GM12872 (cell line): ENCODE data around the gene SPTBN4.

Experiments used
- TF ChIP-seq, protein P1 (sequence below): IDR thresholded peaks from 3 replicates; pipeline ENCODE4 v1.5.1; 2011; ENCODE audit warnings: low read depth, mild to moderate bottlenecking, low read length, moderate library complexity; ENCODE audit not compliant: insufficient read depth

Gene SPTBN4

DNA sequence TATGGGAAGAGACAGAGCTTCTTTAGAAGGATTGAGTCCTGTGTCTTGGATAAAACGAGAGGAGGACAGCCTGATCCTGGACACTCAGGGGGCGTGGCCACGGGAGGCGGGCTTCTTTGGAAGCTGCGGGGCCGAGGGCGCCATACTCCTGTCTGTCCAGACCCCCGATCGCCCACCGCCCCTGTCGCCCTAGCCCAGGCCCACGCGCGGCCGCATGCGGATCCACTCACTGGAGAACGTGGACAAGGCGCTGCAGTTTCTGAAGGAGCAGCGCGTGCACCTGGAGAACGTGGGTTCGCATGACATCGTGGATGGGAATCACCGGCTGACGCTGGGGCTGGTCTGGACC, 23.1 kb downstream of the SPTBN4 start:
- TF ChIP-seq, protein P1, sequence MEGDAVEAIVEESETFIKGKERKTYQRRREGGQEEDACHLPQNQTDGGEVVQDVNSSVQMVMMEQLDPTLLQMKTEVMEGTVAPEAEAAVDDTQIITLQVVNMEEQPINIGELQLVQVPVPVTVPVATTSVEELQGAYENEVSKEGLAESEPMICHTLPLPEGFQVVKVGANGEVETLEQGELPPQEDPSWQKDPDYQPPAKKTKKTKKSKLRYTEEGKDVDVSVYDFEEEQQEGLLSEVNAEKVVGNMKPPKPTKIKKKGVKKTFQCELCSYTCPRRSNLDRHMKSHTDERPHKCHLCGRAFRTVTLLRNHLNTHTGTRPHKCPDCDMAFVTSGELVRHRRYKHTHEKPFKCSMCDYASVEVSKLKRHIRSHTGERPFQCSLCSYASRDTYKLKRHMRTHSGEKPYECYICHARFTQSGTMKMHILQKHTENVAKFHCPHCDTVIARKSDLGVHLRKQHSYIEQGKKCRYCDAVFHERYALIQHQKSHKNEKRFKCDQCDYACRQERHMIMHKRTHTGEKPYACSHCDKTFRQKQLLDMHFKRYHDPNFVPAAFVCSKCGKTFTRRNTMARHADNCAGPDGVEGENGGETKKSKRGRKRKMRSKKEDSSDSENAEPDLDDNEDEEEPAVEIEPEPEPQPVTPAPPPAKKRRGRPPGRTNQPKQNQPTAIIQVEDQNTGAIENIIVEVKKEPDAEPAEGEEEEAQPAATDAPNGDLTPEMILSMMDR = no peak

DNA sequence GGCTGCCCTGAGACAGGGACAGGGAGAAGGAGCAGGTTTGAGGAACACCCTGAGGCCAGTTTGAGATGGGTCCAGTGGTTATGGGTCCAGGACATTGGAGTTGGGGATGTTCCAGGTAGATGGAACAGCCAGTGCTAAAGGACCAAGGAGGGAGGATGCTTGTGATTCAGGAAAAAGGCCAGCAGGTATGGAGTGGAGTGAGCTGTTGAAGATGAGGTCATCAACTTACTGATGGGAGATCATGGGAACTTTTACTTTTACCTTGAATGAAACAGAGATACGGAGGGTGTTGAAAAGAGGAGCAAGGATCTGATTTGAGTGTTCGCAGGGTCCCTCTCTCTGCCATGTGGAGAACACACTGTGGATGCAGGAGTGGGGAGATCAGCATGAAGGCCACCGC, 25.5 kb downstream of the SPTBN4 start:
- TF ChIP-seq, protein P1 = no peak

DNA sequence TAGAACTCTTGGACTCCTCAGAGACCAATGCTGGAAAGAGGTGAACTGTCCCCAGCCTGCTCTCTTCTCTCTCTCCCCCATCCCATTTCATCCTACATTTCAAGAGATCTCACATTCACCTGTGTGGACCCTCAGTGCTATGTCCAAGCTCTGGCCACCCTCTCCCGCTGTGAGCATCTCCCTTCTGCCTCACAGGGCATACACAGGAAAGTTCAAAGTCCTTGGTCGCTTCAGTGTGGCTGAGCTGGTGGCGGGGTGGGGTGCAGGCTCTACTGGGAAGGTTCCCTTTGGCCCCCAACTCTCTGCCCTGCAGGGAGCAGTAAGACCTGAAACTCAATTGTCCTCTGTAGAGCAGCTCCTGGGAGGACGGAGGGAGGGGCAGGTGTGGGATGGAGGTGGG, 27.0 kb downstream of the SPTBN4 start:
- TF ChIP-seq, protein P1 = no peak

DNA sequence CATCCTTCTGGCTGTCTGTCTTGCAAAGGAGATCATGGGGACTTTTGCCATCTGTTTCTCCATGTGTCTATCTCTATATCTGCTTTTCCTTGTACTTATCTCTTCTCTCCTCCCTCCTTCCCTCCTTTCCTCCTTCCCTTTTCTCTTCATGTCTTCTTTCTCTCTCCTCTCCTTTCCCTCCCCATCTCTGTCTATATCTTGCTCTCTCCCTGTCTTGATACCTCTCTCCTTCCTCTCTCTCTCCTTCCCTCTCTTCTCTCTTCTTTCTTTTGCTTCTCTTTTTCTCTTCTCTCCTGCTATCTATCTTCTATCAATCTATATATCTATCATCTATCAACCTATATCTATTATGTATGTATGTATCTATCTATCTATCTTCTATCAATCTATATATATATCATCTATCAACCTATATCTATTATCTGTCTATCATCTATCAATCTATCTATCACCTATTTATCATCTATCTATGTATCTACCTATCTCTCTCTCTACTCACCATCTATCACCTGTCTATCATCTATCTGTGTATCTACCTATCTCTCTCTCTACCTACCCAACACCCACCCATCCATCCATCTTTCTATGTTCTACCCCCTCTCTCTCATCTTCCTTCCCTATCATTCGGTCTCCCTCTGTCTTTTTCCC, 27.5 kb downstream of the SPTBN4 start:
- TF ChIP-seq, protein P1 = no peak

DNA sequence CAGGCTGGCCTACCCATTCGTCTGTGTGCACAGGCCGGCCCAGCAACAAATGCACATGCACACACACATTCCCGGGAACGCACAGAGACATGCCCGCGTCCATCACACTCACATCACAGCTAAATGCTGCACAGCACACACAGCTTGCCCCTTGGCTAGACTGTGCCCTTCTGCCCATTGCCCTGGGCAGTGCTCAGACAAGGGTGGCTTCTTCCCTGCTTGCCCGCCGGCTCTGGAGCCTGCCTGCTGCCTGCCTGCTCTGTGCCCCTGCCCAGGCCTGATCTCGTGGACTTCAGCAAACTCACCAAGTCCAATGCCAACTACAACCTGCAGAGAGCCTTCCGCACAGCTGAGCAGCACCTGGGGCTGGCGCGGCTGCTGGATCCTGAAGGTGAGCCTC, 30.4 kb downstream of the SPTBN4 start:
- TF ChIP-seq, protein P1 = no peak

DNA sequence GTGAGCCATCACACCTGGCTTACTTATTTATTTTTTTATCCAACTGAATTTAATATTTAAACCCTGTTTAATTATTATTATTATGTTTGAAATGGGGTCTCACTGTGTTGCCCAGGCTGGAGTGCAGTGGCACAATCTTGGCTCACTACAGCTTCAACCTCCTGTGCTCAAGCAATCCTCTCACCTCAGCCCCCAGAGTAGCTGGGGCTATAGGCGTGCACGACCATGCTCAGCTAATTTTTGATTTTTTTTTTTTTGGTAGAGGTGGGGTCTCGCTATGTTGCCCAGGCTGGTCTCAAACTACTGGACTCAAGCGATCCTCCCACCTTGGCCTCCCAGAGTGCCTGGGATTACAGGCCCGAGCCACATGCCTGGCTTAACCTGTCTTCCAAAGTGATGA, 32.5 kb downstream of the SPTBN4 start:
- TF ChIP-seq, protein P1 = no peak

DNA sequence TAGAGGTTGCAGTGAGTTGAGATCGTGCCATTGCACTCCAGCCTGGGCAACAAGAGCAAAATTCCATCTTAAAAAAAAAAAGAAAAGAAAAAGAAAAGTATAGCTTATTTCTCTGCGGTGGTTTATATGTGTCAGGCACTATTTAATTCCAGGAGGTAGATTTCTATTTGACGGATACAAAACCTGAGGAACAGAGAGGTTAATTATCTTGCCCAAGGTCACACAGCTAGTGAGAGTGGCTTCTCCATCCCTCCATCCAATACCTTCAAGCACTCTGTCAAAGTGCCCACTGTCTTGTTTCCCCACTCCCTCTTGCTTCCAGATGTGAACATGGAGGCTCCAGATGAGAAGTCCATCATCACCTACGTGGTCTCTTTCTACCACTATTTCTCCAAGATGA, 34.8 kb downstream of the SPTBN4 start:
- TF ChIP-seq, protein P1 = no peak

DNA sequence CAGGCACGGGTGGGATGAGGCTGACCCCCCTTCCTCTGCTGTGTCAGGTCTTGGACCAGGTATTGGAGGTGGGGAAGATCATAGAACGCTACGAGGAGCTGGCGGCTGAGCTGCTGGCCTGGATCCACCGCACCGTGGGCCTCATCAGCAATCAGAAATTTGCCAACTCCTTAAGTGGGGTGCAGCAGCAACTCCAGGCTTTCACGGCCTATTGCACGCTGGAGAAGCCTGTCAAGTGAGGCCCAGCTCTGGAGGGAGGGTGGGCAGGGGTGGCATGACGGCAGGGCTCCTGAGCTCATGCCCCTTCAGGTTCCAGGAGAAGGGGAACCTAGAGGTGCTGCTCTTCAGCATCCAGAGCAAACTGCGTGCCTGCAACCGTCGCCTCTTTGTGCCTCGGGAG, 35.3 kb downstream of the SPTBN4 start:
- TF ChIP-seq, protein P1 = no peak
